ENCODE measurements around the gene IFNB1.

Gene IFNB1
- 0 to 0.72 (median 0) reads per million in 4 experiments for total RNA-seq

DNA sequence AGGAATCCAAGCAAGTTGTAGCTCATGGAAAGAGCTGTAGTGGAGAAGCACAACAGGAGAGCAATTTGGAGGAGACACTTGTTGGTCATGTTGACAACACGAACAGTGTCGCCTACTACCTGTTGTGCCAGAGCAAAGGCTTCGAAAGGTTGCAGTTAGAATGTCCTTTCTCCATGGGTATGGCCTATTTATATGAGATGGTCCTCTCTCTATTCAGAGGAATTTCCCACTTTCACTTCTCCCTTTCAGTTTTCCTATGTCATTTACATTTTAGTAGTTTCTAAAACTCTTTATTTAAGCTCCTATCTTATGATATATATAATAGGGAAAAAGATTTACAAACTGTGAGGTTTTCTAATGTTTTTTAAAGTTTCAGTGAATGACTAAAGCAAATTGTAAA, at the start of gene IFNB1:
Gene IFNB1 (minus strand): TSS at position 162 of the 400 bp plus-strand sequence. CDS start 73 bp downstream, at position 89.
- no peak for DNase-seq

DNA sequence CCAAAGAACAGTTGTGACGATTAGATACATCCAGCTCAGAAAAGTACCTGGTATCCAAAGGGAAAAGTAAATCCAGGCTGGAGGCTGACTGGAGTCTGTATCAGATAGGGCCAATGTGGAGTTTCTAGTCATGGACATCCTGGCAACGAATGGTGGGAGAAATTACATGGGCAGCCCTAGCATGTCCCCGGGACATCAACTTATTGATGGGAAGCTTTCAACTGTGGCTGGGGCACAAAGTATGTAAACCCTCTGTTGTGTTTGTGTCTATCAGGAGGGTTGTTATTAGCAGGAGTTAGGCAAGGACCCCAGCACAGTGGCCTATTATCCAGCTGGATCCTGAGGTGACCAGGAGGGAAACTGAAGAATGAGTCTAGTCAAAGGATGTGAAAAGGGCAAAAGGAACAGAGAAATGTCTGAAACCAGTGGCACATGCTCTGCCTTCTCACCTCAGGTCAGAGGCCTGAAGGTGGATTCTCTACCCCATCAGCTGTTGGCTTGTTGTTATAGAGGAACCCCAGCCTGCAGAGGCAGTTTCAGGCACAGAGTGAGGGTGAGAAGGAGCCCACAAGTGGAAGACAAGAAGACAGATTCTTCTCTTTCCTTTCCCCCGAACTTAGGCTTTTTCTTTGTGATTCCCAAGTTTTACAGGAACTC, 44.0 kb upstream of the IFNB1 start:
- DNase-seq = no peak

- DNase-seq = no peak
Measured at GRCh38 chr9:21121079-21121478, 43.3 kb upstream of the IFNB1 start.

DNA sequence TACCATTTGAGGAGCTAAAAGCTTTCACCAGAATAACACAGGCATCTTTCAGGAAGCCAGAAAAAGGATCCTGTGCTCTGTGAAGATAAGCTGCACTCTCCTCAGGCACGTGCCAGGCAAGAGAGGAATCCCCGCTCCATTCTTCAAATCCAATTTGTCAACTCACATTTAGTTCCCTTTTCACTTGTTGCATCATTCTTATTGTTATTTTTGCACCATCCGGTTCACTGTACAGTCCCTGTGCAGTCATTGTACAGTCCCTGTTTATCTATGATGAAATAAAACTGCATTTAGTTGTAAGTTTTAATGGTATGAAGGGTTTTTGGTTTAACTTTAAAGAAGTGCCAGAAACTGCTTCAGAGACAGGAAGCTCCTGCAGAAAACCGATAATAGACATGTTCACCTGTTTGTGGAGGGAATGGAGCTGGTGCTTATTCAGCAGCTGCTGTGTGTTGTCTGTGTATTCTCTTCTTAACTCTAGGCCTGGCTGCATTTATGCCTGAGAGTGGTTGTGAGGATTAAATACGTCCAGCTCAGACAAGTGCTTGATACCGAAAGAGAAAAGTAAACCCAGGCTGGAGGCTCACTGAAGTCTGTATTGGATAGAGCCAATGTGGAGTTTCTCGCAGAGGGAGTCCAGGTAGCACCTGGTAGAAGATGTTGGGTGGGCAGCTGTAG, 41.5 kb upstream of the IFNB1 start:
- DNase-seq = no peak

- no peak for DNase-seq
Measured at GRCh38 chr9:21114311-21114710, 36.6 kb upstream of the IFNB1 start.

DNA sequence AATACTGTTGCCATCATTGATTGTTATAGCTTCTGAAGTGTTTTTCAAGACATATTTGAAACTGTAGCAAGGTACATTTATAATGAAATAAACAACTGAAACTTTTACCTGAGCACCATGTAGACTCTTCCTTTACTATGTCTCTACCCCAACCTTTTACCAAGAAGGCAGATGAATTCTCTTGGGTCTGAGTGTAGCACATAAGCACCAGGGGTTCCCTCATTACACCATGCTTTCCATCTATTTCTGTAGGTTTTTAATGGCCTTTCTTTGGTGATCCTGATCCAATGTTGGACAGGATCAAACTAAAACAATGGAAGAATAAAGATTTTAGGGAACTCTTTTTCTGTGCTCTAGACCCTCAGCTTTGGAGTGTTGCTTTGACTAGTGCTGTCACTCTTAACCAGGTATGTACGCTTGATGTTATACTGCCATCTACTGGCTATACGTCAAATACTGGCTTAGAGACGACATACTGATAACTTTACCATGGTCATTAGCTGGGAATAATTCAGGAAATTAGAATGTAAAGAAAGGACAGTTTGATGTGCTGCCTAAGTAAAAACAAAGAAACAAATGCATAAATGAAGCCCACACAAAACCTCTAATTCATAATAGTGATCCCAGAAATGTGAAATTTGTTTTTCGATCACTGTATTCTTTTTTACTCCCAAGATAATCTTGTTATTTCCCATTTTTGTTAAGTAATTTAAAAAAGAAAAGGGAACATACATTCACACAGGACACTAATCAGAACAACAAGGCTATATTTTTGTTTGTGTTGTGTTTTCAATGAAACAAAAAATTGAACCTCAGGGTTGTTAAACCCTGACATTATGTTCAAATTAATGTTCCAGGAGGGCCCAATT, 33.2 kb upstream of the IFNB1 start:
- DNase-seq = no peak

GRCh38 chr9:21104787-21105186, 27.0 kb upstream of the IFNB1 start:
- no peak for DNase-seq

- DNase-seq = no peak
Measured at GRCh38 chr9:21102305-21102704, 24.6 kb upstream of the IFNB1 start.

GRCh38 chr9:21097817-21098216, 20.1 kb upstream of the IFNB1 start:
- no peak for DNase-seq

GRCh38 chr9:21096901-21097255, 19.1 kb upstream of the IFNB1 start:
- DNase-seq = no peak

DNA sequence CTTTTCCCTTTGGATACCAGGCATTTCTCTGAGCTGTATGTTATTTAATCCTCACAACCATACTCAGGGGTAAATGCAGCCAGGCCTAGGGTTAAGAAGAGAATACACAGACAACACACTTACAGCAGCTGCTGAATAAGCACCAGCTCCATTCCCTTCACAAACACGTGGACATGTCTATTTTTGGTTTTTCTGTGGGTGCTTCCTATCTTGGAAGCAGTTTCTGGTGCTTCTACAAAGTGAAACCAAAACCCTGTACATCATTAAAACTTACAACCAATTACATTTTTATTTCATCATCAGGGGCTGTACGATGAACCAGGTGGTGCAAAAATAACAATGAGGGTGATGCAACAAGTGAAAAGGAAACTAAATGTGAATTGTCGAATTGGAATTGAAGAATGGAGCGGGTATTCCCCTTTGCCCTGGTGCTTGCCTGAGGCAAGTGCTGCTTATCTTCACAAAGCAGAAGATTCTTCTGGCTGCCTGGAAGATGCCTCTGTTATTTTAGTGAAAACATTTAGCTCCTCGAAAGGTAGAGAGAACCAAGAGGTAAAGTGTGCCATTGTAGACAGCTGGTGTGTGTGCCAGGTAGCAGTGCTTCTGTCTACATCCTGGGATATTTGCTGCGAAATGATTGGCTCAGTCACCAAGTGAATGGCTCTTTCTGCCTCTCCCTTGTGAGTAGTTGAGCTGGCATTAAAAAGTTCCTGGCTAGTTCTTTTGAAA, 18.6 kb upstream of the IFNB1 start:
- DNase-seq = no peak

GRCh38 chr9:21095561-21095960, 17.8 kb upstream of the IFNB1 start:
- no peak for DNase-seq

DNA sequence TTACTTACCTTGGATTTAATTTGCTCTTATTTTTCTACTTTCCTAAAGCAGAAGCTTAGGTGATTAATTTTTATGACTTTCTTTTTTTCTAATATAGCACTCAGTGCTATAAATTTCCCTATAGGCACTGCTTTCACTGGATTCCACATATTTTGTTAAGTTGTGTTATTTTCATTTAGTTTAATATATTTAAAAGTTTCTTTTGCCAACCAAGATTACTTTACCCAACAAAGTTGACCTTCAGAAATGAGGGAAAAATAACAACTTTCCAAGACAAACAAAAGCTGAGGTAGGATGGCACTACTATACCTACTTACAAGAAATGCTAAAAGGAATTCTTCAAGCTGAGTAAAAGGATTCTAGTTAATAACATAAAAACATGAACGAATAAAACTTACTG, 8.8 kb upstream of the IFNB1 start:
- DNase-seq = no peak

DNA sequence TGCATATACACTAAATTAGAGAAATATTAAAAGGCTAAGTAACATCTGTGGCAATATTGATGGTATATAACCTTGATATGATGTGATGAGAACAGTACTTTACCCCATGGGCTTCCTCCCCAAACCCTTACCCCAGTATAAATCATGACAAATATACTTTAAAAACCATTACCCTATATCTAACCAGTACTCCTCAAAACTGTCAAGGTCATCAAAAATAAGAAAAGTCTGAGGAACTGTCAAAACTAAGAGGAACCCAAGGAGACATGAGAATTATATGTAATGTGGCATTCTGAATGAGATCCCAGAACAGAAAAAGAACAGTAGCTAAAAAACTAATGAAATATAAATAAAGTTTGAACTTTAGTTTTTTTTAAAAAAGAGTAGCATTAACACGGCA, 7.3 kb upstream of the IFNB1 start:
- no peak for DNase-seq

GRCh38 chr9:21084242-21084850, 6.6 kb upstream of the IFNB1 start:
- DNase-seq = no peak

- DNase-seq = no peak
Measured at GRCh38 chr9:21082671-21083070, 4.9 kb upstream of the IFNB1 start.

DNA sequence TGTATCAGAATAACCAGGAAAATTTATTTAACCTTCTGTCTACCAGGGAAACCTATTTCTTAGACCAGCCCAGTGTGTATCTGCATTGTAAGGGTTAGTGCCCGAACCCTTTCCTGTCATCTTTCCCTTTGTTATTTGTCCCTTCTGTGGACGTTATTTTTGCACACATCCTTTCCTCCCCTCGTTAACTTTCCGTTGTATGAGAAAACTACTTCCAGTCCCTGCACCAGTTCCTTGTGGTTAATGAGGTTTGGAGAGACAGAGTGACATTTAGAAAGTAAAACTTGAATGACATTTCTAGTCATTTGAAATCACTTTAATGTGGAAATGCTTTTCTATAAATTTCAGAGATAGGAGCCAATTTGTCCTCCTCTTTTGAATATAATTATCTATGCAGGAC, 4.3 kb upstream of the IFNB1 start:
- no peak for DNase-seq

DNA sequence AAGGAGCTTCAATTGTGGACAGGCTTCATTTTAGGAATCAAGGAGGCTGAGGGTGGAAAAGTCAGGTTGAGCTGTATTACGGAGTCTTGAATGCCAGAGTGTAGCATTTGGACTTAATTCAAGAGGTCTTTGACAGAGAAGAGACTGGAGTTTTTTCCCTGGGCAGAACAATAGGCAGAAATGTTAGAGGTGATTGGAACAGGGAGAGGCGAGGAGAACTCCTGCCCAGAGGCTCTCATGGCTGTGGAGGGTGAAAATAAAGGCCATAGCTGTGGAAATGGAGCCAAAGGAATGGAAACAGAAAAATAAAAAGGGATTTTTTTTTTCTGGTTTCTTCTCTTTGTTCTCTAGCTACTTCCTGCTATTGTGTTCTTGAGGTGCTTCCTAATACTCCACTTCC, 3.7 kb upstream of the IFNB1 start:
- no peak for DNase-seq

DNA sequence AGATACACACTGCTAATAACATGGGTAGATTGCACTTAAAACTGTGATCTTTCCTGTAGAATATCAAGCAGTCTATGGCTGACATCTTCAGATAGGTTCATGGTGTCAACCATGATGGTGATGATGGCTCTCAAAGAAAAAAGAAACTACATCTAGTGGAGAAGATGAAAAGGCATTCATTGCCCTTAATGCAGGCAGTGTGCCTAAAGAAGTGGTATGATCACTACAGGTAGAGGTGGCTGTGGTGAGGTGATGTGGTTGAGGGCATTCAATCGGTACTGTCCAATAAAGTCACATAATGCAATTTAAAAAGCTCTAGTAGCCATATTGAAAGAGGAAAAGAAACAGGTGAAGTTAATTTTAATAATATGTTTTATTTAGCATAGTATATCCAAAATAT, 3.1 kb upstream of the IFNB1 start:
- DNase-seq = no peak

DNA sequence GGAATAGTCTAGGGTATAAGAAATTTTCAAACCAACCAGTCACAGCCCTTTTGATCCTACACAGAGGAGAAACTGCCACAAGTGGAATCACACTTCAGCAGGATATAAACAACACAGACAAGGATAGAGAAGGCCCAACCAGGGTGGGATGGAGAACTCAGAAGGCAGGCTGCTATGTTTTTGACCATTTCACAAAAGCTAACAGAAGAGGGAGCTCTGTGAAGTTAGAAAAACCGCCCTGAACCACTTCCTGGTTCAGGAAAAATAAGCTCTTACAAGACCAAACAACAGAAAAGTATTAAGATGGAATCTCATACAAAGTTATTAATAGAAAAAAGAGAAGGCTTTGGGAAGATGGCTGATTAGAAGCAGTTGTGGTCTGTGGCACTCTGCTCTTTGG, 960 bp upstream of the IFNB1 start:
- DNase-seq = no peak

GRCh38 chr9:21075484-21075883, 2.3 kb downstream of the IFNB1 start:
- DNase-seq = no peak

DNA sequence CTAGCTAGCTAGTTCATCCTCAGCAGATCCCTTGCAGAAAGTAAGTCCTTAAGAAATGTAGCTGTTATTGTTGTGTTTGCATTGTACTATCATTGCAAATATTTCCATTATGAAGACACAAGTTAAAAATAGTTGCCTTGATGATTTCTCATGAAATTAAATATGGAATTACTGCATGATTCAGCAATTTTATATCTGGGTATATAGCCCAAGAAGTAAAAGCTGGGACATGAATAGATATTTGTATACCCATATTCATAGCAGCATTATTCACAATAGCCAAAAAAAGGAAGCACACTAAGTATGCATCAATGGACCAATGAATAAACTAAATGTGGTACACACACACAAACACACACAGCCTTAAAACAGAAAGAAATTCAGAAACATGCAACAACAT, 6.8 kb downstream of the IFNB1 start:
- DNase-seq = no peak

GRCh38 chr9:21070171-21070571, 7.6 kb downstream of the IFNB1 start:
- DNase-seq = no peak
